SU-DHL-6 (cell line): ENCODE results near the gene BTBD16.

Source experiments
- H2AFZ ChIP-seq: fragments of 200-600 bp; sonication (generic); 2 replicates; pipeline ENCODE4 v1.6.1; 2014; ENCODE audit warnings: low read depth, mild to moderate bottlenecking, moderate library complexity, mixed read lengths, antibody characterized with exemption, low read length; ENCODE audit not compliant: severe bottlenecking
- H3F3A ChIP-seq: fragments of 200-600 bp; shearing (Covaris generic); 2 replicates; pipeline ENCODE4 v1.6.0; 2016; ENCODE audit warnings: antibody characterized with exemption, mild to moderate bottlenecking; ENCODE audit not compliant: insufficient read depth
- H3K27ac ChIP-seq: fragments of 200-600 bp; sonication (generic); 2 replicates; pipeline ENCODE4 v1.5.1; 2016; ENCODE audit warnings: low read depth, mild to moderate bottlenecking, low read length, moderate library complexity, mixed read lengths
- H3K27me3 ChIP-seq: fragments of 200-600 bp; sonication (generic), shearing (Covaris generic); 2 replicates; pipeline ENCODE4 v1.6.0; 2014; ENCODE audit warnings: mild to moderate bottlenecking, low read length
- H3K36me3 ChIP-seq: fragments of 200-600 bp; sonication (generic); 2 replicates; pipeline ENCODE4 v1.6.1; 2014; ENCODE audit warnings: mild to moderate bottlenecking, low read length, mixed read lengths
- H3K4me2 ChIP-seq: fragments of 300-600, 200-600 bp; shearing (Covaris generic), sonication (generic); 2 replicates; pipeline ENCODE4 v1.6.0; 2014; ENCODE audit warnings: low read length, low read depth, mild to moderate bottlenecking; ENCODE audit not compliant: poor library complexity, severe bottlenecking
- H3K4me3 ChIP-seq: fragments of 200-600 bp; sonication (generic); 2 replicates; pipeline ENCODE4 v1.5.1; 2014; ENCODE audit warnings: antibody characterized with exemption, low read length, mild to moderate bottlenecking, mixed read lengths; ENCODE audit not compliant: insufficient read depth, poor library complexity, severe bottlenecking
- H3K79me2 ChIP-seq: fragments of 200-600 bp; sonication (generic); 2 replicates; pipeline ENCODE4 v1.6.1; 2014; ENCODE audit warnings: mild to moderate bottlenecking, low read length, moderate library complexity; ENCODE audit not compliant: insufficient read depth
- H3K9ac ChIP-seq: fragments of 200-600 bp; sonication (generic); 2 replicates; pipeline ENCODE4 v1.7.0; 2014; ENCODE audit warnings: mild to moderate bottlenecking, low read length
- H3K9me2 ChIP-seq: fragments of 200-600 bp; sonication (generic); replicated peaks from 2 replicates; pipeline ENCODE4 v1.6.1; 2014; ENCODE audit warnings: low read length; ENCODE audit not compliant: insufficient read depth
- H3K9me3 ChIP-seq: fragments of 200-600 bp; sonication (generic); 2 replicates; pipeline ENCODE4 v1.6.1; 2014; ENCODE audit warnings: low read length, mixed read lengths; ENCODE audit not compliant: insufficient read depth
- H4K20me1 ChIP-seq: fragments of 200-600 bp; sonication (generic); 2 replicates; pipeline ENCODE4 v1.6.1; 2014; ENCODE audit warnings: low read depth, mild to moderate bottlenecking, antibody characterized with exemption, low read length, moderate library complexity, mixed read lengths
- EZH2phosphoT487 ChIP-seq: fragments of 200-600 bp; sonication (generic), shearing (Covaris generic); conservative IDR thresholded peaks from 2 replicates; pipeline ENCODE4 v1.6.1; 2018; ENCODE audit warnings: mild to moderate bottlenecking, antibody characterized with exemption, low read length, moderate library complexity, mixed read lengths
- TF ChIP-seq, protein P1 (sequence below): fragments of 200-600 bp; sonication (generic); IDR thresholded peaks from one replicate; pipeline ENCODE4 v1.5.1; 2017; ENCODE audit warnings: antibody characterized with exemption, mild to moderate bottlenecking, low read length, moderate library complexity; ENCODE audit not compliant: insufficient read depth, poor library complexity, severe bottlenecking

The BTBD16 gene

GRCh38 chr10:122323941-122324675, 53.0 kb downstream of the BTBD16 start:
- TF ChIP-seq, protein P1, sequence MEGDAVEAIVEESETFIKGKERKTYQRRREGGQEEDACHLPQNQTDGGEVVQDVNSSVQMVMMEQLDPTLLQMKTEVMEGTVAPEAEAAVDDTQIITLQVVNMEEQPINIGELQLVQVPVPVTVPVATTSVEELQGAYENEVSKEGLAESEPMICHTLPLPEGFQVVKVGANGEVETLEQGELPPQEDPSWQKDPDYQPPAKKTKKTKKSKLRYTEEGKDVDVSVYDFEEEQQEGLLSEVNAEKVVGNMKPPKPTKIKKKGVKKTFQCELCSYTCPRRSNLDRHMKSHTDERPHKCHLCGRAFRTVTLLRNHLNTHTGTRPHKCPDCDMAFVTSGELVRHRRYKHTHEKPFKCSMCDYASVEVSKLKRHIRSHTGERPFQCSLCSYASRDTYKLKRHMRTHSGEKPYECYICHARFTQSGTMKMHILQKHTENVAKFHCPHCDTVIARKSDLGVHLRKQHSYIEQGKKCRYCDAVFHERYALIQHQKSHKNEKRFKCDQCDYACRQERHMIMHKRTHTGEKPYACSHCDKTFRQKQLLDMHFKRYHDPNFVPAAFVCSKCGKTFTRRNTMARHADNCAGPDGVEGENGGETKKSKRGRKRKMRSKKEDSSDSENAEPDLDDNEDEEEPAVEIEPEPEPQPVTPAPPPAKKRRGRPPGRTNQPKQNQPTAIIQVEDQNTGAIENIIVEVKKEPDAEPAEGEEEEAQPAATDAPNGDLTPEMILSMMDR = no peak
- TF ChIP-seq EZH2phosphoT487 = no peak
- Histone ChIP-seq H3K27me3 (no peaks in the 10 kb centered on the region), H3K4me3 (no peak overlapping the region), H3F3A (no peaks in the 10 kb centered on the region), H3K79me2 (no peaks in the 10 kb centered on the region), H3K9me3 (no peaks in the 10 kb centered on the region), H2AFZ (no peak overlapping the region), H3K36me3 (no peaks in the 10 kb centered on the region), H3K4me2 (no peak overlapping the region), H3K9ac (no peak overlapping the region), H4K20me1 (no peaks in the 10 kb centered on the region), H3K9me2 (no peaks in the 10 kb centered on the region), H3K27ac (no peak overlapping the region)

DNA sequence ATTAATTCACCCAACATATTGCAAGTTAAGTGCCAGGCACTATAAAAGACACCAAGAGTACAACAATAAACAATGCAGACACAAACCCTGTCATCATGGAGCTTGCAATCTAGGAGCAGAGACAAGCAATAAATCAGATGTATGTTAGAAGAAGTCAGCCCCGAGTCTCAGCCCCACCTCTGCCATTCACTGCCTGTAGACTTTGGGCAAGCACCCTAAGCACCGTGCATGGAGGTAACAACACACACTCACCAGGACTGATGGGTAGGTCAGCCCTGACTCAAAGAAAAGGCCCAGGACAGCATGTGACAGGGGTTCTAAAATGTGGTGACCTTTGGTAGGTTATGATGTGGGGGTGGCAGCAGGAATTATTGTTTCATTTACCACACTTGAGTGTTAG, 54.1 kb downstream of the BTBD16 start:
- Histone ChIP-seq H3K79me2 (no peaks in the 10 kb centered on the region), H3K9ac (no peak overlapping the region), H3K4me3 (no peak overlapping the region), H3K27ac (no peak overlapping the region), H3K27me3 (no peaks in the 10 kb centered on the region), H3K9me2 (no peaks in the 10 kb centered on the region), H2AFZ (no peak overlapping the region), H3K36me3 (no peaks in the 10 kb centered on the region), H3F3A (no peaks in the 10 kb centered on the region), H3K9me3 (no peaks in the 10 kb centered on the region), H3K4me2 (no peak overlapping the region), H4K20me1 (no peaks in the 10 kb centered on the region)
- TF ChIP-seq, protein P1 = no peak
- no peak for TF ChIP-seq EZH2phosphoT487

DNA sequence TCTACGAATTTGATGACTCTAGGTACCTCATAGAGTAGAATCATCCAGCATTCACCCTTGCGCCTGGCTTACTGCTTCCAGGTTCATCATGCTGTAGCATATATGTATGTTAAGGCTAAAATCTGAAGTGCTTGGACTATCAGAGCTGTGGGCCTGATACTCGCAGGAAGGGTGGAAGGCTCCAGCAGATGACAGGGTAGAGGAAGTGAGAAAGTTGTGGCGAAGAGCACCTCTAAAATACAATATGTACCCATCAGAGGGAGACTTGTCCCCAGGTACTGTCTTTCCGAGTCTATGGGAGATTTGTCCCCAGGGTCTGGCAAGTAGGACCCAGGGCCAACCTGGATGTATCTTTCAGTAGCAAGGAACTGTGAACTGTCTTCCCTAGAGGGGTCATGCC, 55.3 kb downstream of the BTBD16 start:
- Histone ChIP-seq H3K27ac (no peak overlapping the region), H3K9me2 (no peaks in the 10 kb centered on the region), H2AFZ (no peak overlapping the region), H3K27me3 (no peaks in the 10 kb centered on the region), H4K20me1 (no peaks in the 10 kb centered on the region), H3K9ac (no peak overlapping the region), H3K36me3 (no peaks in the 10 kb centered on the region), H3K79me2 (no peaks in the 10 kb centered on the region), H3K4me3 (no peak overlapping the region), H3F3A (no peaks in the 10 kb centered on the region), H3K4me2 (no peak overlapping the region), H3K9me3 (no peaks in the 10 kb centered on the region)
- no peak for TF ChIP-seq EZH2phosphoT487
- TF ChIP-seq, protein P1 = no peak
